Ascending aorta (tissue), 2 donors: ENCODE results near the gene PTK7. TPM values are rescaled to one million over a fixed set of nuclear protein-coding genes. Genes with fewer than 3 reads are reported as not detected.

ENCODE experiments used
- DNase-seq, 2 donors: peaks; one replicate each; pipeline ENCODE4 v3.0.0-alpha.2; 2019; ENCODE audit warnings: low spot score in 2 of 2
- H3K27ac ChIP-seq, 2 donors: fragments of 200-600 bp; sonication (generic); one replicate each; pipeline ENCODE4 v1.5.1; 2016 to 2017; ENCODE audit warnings: mild to moderate bottlenecking in 1 of 2
- H3K27me3 ChIP-seq: fragments of 200-600 bp; sonication (generic); one replicate; pipeline ENCODE4 v1.5.1; 2017
- H3K36me3 ChIP-seq, 2 donors: fragments of 200-600 bp; sonication (generic); one replicate each; pipeline ENCODE4 v1.5.1; 2016
- H3K4me1 ChIP-seq, 2 donors: fragments of 200-600 bp; sonication (generic); one replicate each; pipeline ENCODE4 v1.5.1; 2016 to 2017; ENCODE audit warnings: mild to moderate bottlenecking in 1 of 2
- H3K4me3 ChIP-seq, 2 donors: fragments of 200-600 bp; sonication (generic); one replicate each; pipeline ENCODE4 v1.5.1; 2016 to 2017; ENCODE audit warnings: mild to moderate bottlenecking in 1 of 2
- H3K9me3 ChIP-seq, 2 donors: fragments of 200-600 bp; sonication (generic); one replicate each; pipeline ENCODE4 v1.5.1; 2016
- CTCF ChIP-seq, 3 experiments: fragments of 200-600 bp in 2 of 3; fragments of 450-650 bp in 1 of 3; sonication (generic) in 2 of 3; IDR thresholded peaks; one replicate each; pipeline ENCODE4 v1.5.1; 2016 to 2019; ENCODE audit warnings: antibody characterized with exemption in 3 of 3, mild to moderate bottlenecking in 1 of 3, moderate library complexity in 1 of 3
- intact Hi-C: fragments of 100-400 bp; cut with DNase I; formaldehyde crosslinking; loops from one replicate; pipeline ENCODE4 v1.15.1; 2023
- total RNA-seq: library from RNA; depleted of rRNA; stranded (reverse); fragments of >200 nt; gene quantifications from one replicate; pipeline ENCODE4 v1.1.0, GENCODE V29; 2016

Gene PTK7
- total RNA-seq, 1 donor from 2014 or later: 34.9 TPM

DNA sequence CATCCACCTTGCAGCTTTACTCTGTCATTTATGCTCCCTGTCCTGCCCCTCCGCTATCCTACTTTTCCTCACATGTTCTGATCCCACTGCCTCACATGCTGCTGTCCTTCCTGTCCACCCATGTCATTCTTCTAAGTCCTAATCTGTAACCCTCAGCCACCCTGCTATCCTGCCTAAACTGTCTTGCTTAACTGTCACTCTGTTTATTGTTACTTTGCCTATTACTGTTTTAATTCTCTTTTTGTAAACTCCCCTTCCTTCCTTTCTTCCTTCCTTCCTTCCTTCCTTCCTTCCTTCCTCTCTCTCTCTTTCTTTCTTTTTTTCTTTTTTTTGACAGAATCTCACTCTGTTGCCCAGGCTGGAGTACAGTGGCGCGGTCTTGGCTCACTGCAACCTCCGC, 107.3 kb downstream of the PTK7 start:
- Histone ChIP-seq H3K9me3 (no peaks in the 10 kb centered on the region), H3K27ac (no peak overlapping the region), H3K4me1 (peaks cover 0 to 12% of the 10 kb centered on the region in 2 donors), H3K27me3 (no peaks in the 10 kb centered on the region), H3K4me3 (no peak overlapping the region), H3K36me3 (peaks cover 44 to 60% of the 10 kb centered on the region in 2 donors)
- intact Hi-C loops: no loop called here
- DNase-seq: no peak
- TF ChIP-seq CTCF (IDR thresholded peaks at IDR 0.05): no peak

GRCh38 chr6:43184268-43184985, 108.3 kb downstream of the PTK7 start:
- Histone ChIP-seq H3K9me3 (no peaks in the 10 kb centered on the region), H3K4me1 (peaks cover 0 to 12% of the 10 kb centered on the region in 2 donors), H3K36me3 (peaks cover 37 to 54% of the 10 kb centered on the region in 2 donors), H3K4me3 (no peak overlapping the region), H3K27ac (no peak overlapping the region), H3K27me3 (no peaks in the 10 kb centered on the region)
- no peak for TF ChIP-seq CTCF (IDR thresholded peaks at IDR 0.05)
- intact Hi-C loops: no loop called here
- DNase-seq: no peak

GRCh38 chr6:43185391-43185985, 109.4 kb downstream of the PTK7 start:
- no peaks in the 10 kb centered on the region for H3K9me3 ChIP-seq
- H3K36me3 ChIP-seq: peaks cover 31 to 43% of the 10 kb centered on the region in 2 donors
- no peak for TF ChIP-seq CTCF (IDR thresholded peaks at IDR 0.05)
- DNase-seq: no peak
- H3K4me1 ChIP-seq: peaks cover 0 to 12% of the 10 kb centered on the region in 2 donors
- H3K4me3 ChIP-seq: no peak overlapping the region
- H3K27ac ChIP-seq: no peak overlapping the region
- intact Hi-C loops: no loop called here
- H3K27me3 ChIP-seq: no peaks in the 10 kb centered on the region

GRCh38 chr6:43186019-43186418, 109.9 kb downstream of the PTK7 start:
- intact Hi-C loops: no loop called here
- Histone ChIP-seq H3K36me3 (peaks cover 31 to 41% of the 10 kb centered on the region in 2 donors), H3K4me1 (peaks cover 0 to 12% of the 10 kb centered on the region in 2 donors), H3K27ac (no peak overlapping the region), H3K27me3 (no peaks in the 10 kb centered on the region), H3K4me3 (no peak overlapping the region), H3K9me3 (no peaks in the 10 kb centered on the region)
- no peak for TF ChIP-seq CTCF (IDR thresholded peaks at IDR 0.05)
- no peak for DNase-seq

GRCh38 chr6:43186706-43187105, 110.6 kb downstream of the PTK7 start:
- peaks cover 31 to 41% of the 10 kb centered on the region in 2 donors for H3K36me3 ChIP-seq
- H3K9me3 ChIP-seq: no peaks in the 10 kb centered on the region
- TF ChIP-seq CTCF (IDR thresholded peaks at IDR 0.05): no peak
- H3K27me3 ChIP-seq: no peaks in the 10 kb centered on the region
- no peak overlapping the region for H3K4me3 ChIP-seq
- no peak overlapping the region for H3K27ac ChIP-seq
- intact Hi-C loops: no loop called here
- DNase-seq: no peak
- peaks cover 0 to 7% of the 10 kb centered on the region in 2 donors for H3K4me1 ChIP-seq
